Body of pancreas (tissue), 4 donors: ENCODE measurements around the gene MAN1B1.

Source experiments
- CTCF ChIP-seq, 7 experiments: fragments of 450-650 bp in 4 of 7; fragments of 200-600 bp in 3 of 7; sonication (generic) in 3 of 7; IDR thresholded peaks; one replicate each; pipeline ENCODE4 v1.5.1; 2016 to 2019; ENCODE audit warnings: antibody characterized with exemption in 7 of 7
- POLR2A ChIP-seq, 3 donors: fragments of 450-650 bp; IDR thresholded peaks; one replicate each; pipeline ENCODE4 v1.6.1; 2016; ENCODE audit warnings: antibody characterized with exemption in 3 of 3, mild to moderate bottlenecking in 2 of 3

DNA sequence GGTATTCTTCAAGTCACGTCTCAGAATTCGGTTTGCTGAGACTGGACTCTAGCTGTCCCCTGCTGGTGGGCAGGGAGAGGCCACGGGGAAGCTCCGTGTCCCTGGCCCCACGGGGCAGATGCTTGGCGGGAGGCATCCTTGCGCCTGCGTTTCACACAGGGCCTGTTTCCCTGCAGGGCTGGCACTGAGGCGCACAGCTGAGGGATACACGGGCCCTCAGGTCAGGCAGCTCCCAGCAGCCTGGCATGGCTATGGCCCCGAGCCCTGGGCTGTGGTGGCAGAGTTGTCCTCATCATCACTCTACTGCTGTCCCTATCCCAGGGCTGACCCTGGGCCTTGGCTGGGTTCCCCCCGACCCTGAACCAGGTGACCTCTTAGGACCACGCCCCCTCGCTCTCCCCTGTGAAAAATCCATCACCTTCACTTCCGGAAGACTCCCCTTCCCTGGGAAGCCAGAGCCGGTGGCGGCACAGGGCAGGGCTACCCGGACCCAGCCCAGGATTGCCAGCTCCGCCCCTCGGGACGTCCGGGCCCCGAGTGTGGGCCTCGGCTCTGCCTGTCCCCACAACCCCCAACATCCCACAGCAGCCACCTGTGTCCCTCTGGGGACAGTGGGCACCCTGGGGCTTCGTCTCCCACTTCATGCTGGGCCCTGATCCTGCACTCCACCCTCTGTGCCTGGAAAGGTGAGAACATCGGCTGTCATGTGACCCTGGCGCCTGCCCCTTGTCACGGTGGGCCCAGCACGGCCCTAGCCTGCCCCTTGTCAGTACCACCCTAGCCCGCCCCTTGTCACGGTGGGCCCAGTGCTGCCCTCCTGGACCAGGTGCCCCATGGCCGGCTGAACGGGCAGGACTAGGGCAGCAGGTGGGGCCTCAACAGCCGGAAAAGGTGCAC, 22.7 kb downstream of the MAN1B1 start:
- TF ChIP-seq CTCF (IDR thresholded peaks at IDR 0.05) (no peak), POLR2A (IDR thresholded peaks at IDR 0.05) (no peak)
